HG02973 (cell line): ENCODE results near the gene GABRR2.
"Not testable (repeated sequence)": the region's sequence is repeated elsewhere in the genome, so short reads cannot be mapped to it uniquely, and the experiment has no call there.

Source experiments
- ATAC-seq: cut with Tn5 transposase; IDR thresholded peaks from one replicate; pipeline ENCODE4 v1.9.1; 2021; ENCODE audit warnings: moderate library complexity; ENCODE audit not compliant: unreplicated experiment

GABRR2 gene

GRCh38 chr6:89295981-89296380 is 19.1 kb downstream of the GABRR2 start:
- no peak for ATAC-seq

DNA sequence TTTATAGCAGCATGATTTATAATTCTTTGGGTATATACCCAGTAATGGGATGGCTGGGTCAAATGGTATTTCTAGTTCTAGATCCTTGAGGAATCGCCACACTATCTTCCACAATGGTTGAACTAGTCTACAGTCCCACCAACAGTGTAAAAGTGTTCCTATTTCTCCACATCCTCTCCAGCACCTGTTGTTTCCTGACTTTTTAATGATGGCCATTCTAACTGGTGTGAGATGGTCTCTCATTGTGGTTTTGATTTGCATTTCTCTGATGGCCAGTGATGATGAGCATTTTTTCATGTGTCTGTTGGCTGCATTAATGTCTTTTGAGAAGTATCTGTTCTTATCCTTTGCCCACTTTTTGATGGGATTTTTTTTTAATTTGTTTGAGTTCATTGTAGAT is 20.0 kb downstream of the GABRR2 start:
- ATAC-seq = not testable (repeated sequence)

- ATAC-seq = no peak
Measured at GRCh38 chr6:89291256-89291819, 23.8 kb downstream of the GABRR2 start.

DNA sequence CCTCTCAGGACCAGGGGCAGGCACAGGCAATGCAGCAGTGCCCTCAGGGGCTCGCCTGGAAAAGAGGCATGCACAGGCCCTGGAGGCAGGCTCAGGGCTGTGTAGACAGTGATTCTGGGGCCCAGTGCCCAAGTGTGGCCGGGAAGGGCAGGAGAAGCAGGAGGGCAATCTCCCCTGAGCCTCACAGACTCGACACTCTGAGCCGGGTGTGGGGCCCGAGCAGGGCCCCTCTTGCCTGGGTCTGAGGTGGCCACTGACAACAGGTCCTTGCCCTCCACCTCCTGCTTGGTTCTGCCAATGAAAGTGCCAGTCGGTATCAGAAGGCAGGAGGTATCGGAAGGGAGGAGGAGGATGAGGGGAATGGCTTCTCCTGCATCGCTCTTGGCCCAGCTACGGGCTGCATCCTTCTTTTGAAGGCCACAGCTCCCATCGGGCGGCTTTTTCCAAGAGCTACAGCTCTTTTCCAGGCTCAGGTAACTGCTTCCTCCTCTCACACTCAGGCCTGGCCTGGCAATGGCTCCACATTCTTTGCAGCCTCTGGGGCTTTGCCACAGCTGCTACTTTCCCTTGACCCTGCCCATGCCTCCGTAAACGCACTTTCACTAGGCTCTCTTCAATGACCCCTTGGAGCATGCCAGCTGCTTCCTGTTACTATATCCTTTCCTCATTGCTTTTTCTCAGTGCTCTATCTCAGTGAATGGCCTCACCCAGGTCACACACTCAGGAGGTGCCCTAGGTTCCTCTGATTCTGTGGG is 24.5 kb downstream of the GABRR2 start:
- ATAC-seq = no peak

DNA sequence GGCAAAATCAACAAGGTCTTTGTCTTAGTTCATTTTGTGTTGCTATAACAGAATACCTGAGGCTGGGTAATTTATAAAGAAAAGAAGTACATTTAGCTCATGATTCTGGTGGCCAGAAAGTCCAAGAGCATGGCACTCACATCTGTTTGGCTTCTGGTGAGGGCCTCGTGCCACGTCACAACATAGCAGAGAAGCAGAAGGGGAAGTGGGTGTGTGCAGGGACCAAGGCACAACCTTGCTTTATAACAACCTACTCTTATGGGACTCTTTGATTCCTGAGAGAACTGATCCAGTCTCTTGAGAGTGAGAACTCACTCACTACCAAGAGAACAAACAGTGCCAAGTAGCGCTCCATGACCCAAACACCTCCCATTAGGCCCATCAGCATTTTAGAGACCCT is 25.4 kb downstream of the GABRR2 start:
- ATAC-seq = no peak

- ATAC-seq = no peak
Measured at GRCh38 chr6:89287351-89288028, 27.6 kb downstream of the GABRR2 start.

- ATAC-seq = no peak
Measured at GRCh38 chr6:89286516-89286915, 28.6 kb downstream of the GABRR2 start.

DNA sequence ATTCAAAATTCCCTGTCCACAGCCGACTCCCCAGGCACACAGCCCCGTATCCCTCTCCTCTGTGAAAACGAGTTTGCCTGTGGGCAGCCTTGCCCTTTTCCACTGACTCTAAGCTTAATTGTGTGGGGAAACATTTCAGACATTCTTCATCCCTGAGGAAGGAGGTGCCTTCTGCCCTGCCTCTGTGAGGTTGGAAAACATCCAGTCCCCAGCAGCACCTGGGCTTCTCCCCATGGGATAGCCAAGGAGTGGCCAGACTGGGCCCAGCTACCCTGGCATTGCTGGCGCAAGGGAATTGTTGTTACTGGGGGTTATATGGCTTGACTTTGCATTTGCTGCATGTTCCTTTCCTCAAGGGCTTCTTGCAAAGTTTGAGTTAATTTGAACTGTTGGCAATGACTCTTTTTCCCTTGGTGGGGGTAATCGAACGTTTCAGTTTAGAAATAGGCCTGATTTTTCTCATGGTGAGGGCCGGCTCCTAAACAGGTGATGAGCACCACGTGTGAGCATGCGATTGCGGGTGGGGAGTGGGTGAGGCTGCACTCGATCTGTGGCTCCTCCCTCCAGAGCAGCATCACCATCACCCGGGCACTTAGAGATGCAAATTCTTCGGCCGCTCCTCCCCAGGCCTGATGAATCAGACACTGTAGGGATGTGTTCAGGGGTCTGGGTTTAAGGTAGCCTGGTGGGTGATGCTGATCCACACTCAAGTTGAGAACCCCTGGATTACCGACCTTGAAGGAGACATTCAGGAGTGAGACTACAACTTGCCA is 29.9 kb downstream of the GABRR2 start:
- ATAC-seq = no peak

GRCh38 chr6:89284081-89284480 is 31.0 kb downstream of the GABRR2 start:
- no peak for ATAC-seq

- ATAC-seq = no peak
Measured at GRCh38 chr6:89282749-89283148, 32.4 kb downstream of the GABRR2 start.

DNA sequence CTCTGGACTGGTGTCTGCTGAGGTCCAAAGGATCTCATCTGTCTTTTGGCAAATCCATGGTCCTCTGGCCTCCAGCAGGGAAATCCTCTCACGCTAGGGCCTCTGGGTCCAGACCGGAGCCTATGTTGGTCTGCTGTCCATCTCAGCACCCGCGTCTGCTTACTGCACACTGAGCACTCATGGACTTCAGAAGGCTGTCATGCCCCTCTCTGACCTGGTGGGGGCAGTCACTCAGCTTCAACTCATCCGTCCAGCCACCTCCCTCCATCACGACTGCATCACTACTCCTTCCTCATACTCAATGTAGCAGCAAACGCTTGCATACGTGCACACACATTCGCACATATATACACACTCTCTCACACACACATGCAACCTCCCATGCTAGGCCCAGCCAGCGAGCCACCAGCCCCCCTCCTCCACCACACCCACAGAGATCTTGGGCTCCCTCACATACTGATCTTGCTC is 33.3 kb downstream of the GABRR2 start:
- peak; percentile 97 for ATAC-seq

DNA sequence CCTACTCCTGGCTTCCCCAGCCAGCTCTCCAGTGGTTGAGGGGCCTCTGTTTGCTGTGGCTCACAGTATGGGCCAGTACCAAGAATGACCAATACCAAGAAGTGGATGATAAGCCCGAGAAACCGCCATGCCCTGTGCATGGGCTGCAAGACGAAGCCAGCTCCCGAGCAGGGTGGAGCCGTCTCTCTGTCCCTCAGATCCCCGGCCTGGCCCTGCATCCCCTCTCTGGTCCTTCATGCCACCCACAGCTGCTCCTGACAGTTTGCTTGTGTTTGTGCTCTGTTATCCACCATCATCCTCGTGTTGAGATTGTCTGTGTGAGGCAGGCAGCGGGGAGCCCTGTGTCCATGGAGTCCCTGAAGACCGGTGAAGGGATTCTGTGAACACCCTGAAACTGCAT is 36.1 kb downstream of the GABRR2 start:
- no peak for ATAC-seq

DNA sequence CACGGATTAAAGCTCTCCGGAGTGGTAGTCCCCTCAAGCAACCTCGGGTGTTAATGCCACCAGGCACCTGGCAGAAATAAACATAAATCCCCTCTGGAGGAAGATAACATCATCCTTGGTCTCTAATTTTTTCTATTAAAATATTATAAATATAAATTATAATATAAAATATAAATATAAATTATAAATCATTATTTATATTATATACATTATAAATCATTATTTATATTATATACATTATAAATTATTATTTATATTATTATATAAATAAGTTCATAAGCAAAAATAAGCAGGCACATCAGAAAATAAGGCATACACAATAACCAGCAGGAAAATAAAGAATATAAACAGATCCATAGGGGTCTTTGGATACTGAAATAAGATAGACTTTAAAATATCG is 39.2 kb downstream of the GABRR2 start:
- ATAC-seq = no peak

- no peak for ATAC-seq
Measured at GRCh38 chr6:89273816-89274215, 41.3 kb downstream of the GABRR2 start.

DNA sequence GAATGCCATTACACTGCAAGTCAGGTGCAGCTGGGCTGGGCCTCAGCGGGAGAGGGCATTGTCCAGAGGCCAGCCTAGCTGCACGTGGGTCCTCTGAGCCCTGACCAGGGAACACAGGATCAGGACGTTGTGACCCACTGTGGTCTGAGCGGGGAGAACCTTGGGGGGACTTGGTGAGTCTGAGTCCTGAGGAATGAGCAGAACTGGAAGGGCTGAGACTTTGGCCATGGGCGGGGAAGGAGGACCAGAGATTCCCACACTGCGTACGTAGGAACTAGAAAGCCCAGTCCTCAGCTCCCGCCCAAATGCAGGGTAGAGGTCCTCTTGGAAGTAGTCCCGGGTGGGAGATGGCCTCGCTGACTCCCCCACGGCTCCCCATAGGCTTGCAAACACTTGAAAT is 42.5 kb downstream of the GABRR2 start:
- ATAC-seq = no peak

- ATAC-seq = no peak
Measured at GRCh38 chr6:89270951-89271721, 44.0 kb downstream of the GABRR2 start.

- ATAC-seq = no peak
Measured at GRCh38 chr6:89269981-89270380, 45.1 kb downstream of the GABRR2 start.

- ATAC-seq = no peak
Measured at GRCh38 chr6:89269252-89269651, 45.8 kb downstream of the GABRR2 start.

- ATAC-seq = no peak
Measured at GRCh38 chr6:89268776-89269175, 46.3 kb downstream of the GABRR2 start.

DNA sequence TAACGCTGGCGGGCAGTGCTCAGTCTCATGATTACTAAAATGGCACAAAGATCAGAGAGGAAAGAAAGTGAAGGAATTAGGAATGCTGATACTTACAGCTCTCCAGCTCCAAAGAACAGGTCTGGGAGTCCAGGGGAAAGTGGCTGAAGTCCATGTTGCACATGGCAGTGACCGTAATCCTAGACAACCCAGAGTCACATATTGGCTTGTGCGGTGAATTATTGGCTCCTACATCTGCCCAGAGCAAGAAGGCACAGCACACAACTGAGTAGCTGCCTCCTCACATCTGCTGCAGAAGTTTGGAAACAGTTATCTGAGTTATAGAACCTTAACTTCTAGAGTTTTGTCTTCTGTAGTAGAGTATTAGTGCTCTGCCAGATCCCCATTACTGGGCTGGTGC is 47.2 kb downstream of the GABRR2 start:
- ATAC-seq = no peak

GRCh38 chr6:89264296-89264695 is 50.8 kb downstream of the GABRR2 start:
- ATAC-seq = no peak
